PC-9 (cell line): Measurements from ENCODE around the gene ZNF786.

Source experiments
- EZH2 ChIP-seq: fragments of 200-600 bp; sonication (generic); IDR thresholded peaks from 2 replicates; pipeline ENCODE4 v1.8.0; 2017; ENCODE audit warnings: antibody characterized with exemption, low read depth
- TF ChIP-seq, protein P1 (sequence below): fragments of 200-600 bp; sonication (generic); conservative IDR thresholded peaks from 2 replicates; pipeline ENCODE4 v1.6.1; 2017; ENCODE audit warnings: mixed run types, antibody characterized with exemption, mild to moderate bottlenecking, moderate library complexity

DNA sequence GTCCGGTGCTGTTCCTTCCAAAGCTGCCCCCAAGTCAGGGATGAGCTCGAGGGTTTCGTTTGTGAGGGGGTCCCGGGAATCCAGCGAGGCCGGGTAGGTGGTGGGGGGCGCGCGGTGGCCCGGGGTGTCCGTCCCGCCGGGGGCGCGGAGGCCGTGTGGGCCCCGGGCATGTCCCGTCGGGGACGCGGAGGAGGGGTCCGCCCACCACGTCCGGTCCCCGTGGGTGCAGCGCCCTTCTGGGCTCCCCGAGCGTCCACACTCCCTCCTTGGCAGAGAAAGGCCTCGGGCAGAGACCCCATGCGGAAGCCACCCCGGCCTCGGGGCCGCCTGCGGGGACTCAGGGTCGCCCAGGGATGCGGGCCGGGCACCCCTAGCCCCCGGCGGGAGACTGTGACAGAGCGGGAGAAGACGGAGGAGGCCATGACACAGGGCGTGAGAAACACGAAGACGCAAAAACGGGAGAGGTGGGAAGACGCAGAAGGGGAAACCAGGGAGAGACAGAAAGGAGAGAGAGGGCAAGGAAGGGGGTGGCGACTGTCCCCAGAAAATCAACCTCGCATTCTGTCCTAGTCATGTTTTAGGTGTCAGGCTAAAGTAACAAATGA lies 36.2 kb upstream of the ZNF786 start:
- TF ChIP-seq, protein P1, sequence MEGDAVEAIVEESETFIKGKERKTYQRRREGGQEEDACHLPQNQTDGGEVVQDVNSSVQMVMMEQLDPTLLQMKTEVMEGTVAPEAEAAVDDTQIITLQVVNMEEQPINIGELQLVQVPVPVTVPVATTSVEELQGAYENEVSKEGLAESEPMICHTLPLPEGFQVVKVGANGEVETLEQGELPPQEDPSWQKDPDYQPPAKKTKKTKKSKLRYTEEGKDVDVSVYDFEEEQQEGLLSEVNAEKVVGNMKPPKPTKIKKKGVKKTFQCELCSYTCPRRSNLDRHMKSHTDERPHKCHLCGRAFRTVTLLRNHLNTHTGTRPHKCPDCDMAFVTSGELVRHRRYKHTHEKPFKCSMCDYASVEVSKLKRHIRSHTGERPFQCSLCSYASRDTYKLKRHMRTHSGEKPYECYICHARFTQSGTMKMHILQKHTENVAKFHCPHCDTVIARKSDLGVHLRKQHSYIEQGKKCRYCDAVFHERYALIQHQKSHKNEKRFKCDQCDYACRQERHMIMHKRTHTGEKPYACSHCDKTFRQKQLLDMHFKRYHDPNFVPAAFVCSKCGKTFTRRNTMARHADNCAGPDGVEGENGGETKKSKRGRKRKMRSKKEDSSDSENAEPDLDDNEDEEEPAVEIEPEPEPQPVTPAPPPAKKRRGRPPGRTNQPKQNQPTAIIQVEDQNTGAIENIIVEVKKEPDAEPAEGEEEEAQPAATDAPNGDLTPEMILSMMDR = no peak
- no peak for TF ChIP-seq EZH2
